Stimulated activated CD8-positive, alpha-beta memory T cell treated with anti-CD3 and anti-CD28 coated beads, Interleukin-12 subunit alpha, Interleukin-12 subunit beta, amount 100 ng/mL, for 1 hour (primary cell): ENCODE data around the gene TMEM253.

Experiments used
- DNase-seq: peaks from one replicate; pipeline ENCODE4 v3.0.0-alpha.2; 2020; ENCODE audit warnings: low read depth

The TMEM253 gene

DNA sequence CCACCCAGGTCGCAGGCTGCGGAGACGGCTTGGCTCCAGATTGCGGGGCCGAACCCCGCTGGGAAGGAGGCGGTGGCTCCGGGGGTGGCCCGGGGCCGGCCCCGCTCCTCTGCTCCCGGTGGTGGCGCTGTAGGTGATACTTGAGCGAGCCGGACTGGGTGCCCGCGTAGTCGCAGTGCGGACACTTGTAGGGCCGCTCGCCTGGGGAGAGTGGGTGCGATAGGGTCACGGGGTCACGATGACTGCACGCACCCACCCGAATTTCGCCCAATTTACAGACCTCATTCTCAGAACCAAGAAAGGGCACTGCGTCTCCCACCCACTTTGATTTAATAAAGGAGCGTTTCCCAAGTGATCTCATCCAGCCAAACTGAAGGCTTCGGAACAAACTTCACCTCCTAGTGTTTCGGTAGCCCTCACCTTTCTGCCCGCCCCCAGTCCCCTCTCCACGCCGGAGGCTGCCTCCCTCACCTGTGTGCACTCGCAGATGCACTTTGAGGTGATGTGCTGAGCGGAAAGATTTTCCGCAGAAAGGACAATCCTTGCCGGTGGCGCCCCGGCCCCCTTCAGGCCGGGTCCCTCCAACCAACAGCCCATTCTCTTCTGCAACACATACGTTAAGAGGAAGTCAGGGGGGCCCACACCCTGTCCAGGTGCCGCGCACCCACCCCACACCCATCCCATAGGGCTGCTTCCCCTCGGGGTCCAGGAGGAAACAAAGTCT, 9.8 kb upstream of the TMEM253 start:
- DNase-seq = no peak

DNA sequence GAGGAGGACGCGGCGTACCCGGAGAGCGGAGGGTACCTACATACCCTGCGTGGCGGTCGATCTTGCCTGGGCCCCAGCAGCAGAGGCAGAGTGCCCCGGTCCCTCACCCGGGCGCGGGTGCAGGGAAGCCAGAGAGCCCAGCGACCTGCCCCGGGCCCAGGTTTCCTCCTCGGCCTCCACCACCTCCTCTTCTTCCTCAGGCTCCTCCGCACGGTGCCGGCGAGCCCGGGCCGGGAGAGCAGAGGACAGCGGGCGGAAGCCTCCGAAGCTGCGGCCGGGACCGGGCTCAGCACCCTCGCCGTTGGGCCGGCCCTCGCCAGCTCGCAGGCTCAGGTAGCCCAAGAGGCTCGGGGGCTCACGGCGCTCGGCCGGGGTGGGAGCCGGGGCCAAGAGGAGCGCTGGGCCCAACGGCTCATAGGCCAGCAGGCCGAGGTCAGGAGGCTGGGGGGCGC, 9.0 kb upstream of the TMEM253 start:
- no peak for DNase-seq

DNA sequence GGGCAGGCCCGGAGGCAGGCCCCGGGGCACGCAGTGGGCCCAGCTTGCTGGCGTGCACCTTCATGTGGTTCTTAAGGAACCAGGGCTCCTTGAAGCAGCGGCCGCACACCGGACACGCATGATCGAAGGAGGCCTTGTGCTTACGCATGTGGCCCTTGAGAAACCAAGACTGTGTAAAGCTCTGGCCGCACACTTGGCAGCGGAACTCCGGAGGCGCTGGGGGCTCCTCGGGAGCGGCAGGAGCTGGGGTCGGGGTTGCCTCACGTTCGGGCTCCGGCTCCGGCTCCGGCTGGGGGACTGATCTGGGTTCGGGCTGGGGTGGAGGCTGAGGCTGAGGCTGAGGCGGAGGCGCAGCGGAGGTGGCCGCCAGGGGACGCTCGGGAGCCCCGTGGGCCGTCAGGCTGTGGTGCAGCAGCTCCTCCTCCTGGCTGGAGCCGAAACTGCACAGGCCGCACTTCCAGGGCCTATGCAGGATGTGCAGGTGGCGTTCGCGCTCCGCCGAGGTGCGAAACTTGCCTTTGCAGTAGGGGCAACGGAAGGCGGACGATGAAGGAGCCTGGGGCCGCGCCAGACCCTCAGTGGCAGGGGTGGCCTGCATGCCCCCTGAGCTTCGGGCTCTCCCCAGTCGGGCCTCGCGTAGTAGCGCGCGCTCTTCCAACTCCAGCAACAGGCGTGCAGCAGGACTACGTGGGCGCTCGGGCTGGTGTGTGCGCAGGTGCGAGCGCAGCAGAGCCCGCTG, 8.4 kb upstream of the TMEM253 start:
- peak; percentile 87 for DNase-seq

DNA sequence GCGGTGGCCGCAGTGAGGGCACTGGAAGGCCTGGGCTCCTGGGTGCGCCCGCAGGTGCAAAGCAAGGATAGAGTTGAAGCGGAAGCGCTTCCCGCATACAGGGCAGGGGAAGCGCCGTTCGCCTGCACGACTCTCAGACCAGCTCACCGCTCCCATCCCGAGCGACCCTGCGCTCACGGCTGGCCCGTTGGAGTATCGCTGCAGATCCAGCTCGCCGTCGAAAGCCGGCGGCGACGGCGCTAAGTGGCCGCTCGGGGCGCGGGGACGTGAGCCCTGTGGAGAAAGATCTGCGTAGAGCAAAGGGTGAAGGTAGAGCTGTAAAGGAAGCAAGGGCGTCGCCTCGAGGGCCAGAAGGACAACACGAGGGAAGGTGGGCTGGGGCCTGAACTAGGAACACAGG, 7.8 kb upstream of the TMEM253 start:
- DNase-seq = no peak

DNA sequence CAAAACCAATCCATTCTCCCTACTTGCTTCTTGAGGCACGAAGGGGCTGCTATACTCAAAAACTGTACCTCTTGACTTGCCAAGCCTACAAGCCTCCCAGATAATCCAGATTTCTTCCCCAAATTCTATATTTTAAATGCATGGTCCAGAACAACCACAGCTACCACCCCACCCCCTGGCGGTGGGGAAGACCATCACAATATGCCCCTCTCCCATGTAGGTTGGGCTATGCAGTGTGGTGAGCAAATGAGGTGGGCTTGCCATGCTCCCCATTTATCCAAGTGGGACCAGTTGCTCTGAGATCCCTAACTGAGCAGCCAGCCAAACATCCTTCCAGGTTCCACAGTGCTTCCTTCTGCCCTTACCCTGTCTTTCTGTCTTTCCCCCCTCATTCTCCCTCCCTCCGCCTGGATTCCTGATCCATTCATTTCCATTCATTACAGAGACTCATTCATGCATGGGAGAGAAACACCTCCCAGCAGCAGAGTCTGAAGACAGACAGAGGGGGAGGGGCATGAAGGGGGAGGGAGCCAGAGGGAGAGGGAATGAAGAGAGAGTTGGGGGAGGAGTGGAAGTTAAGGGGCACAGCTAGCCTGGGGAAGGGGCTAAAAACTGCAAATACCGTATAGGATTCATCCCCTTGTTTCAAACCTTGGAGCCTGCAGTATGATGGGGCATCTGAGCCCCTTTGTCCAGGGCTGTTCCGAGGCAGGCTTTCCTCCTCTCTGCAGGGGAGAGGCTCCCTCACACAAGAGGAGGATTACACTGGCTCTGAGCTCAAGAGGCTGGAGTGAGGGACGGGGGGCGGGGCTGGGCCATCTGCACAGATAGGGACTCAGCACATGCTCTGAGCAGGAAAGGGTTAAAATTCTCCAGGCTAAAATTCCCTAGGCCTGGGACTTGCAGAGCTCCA, 6.8 kb upstream of the TMEM253 start:
- no peak for DNase-seq

GRCh38 chr14:21095430-21096205, 5.2 kb upstream of the TMEM253 start:
- DNase-seq = no peak

DNA sequence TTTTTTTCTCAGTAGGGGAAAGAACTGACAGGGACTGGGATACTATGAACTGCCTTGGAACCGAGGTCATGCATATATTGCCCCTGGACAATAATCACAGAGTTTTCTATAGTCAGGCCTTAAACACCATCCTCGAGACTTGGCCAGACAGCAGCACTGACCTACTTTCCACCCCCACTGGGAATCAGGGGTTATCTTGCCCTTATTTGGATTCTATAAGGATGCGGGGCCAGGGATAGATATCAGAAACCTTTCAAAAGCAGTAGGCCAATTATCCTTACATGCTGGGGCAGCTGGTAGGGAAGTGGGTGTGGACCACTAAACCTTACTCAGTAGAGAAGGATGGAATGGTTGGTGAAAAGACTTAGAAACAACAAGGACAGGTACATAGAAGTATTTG, 4.4 kb upstream of the TMEM253 start:
- no peak for DNase-seq

DNA sequence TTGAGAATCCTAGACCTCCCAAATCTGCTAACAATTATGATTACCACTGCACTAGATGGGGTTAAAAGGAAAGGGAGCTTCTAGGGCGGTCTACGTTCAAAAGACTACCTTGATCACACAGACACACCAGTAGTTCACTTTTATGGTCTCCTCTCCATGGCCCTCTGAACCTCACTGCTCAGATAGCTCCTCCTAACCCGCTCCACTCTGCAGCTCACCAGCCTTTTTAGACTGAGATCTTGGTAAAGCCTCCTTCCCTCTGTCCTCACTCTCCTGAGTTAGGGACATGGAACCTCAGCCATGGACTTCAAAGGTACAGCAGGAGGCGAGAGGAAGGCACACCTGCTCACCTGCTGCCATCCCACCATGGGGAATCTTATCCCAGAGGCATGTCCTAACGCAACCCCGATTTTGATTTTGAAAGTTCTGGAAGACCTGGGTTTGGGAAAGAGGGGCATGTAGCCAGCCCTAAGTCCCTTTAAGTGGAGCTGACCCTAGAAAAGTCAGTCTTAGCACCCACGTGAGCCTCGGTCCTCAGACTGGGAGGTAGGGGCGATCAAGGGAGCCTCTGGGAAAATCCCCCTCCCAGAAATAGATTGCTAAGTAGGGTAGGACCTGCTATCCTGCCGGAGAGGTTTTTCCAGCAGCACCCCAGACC, 3.8 kb upstream of the TMEM253 start:
- DNase-seq = no peak

GRCh38 chr14:21097636-21098075, 3.2 kb upstream of the TMEM253 start:
- no peak for DNase-seq

DNA sequence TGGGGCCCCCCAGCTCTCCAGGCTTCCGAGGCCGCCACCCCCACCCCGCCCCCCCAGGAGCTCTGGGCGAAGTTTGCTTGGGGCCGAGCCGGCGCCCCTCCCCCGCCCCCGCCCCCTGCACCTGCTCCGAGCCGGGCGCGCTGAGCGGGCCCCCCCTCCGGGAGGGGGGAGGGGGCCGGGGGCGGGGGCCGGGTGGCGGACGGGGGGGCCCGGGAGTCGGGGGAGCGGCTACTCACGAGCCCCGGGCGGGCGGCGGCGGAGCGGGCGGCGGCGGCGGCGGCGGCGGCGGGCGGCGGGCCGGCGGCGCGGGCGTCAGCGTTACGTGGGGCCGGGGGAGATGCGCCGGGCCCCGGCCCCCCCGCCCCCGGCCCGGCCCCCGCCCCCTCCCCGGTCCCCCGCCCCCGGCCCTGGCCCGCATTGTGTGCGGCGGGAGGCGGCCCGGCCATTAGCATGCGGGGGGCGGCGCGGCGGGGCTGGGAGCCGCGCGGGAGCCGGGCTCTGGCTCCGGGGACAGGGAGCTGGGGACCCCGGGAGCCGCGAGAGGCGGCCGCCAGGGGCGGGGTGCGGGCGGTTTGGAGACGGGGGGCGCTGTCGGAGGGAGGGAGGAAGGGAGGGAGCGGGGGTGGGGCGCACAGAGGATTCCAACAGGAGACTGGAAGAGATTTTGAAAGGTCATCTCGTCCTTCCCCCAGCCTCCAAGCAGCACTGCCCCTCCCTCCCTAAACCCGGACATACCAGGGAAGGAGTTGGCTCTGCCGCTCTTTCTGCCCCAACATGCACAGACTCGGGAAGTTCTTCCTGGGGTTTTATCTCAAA, 2.6 kb upstream of the TMEM253 start, which contains the start of gene ZNF219:
ZNF219 (minus strand) TSS at position 580 of the 816 bp plus-strand sequence. CDS start 5,064 bp downstream, outside the sequence.
- DNase-seq = no peak

- DNase-seq = no peak
Observed at GRCh38 chr14:21098892-21099595, 1.8 kb upstream of the TMEM253 start.

GRCh38 chr14:21099596-21099985, 1.3 kb upstream of the TMEM253 start:
- no peak for DNase-seq

GRCh38 chr14:21101802-21102413, 1.0 kb downstream of the TMEM253 start:
- no peak for DNase-seq

DNA sequence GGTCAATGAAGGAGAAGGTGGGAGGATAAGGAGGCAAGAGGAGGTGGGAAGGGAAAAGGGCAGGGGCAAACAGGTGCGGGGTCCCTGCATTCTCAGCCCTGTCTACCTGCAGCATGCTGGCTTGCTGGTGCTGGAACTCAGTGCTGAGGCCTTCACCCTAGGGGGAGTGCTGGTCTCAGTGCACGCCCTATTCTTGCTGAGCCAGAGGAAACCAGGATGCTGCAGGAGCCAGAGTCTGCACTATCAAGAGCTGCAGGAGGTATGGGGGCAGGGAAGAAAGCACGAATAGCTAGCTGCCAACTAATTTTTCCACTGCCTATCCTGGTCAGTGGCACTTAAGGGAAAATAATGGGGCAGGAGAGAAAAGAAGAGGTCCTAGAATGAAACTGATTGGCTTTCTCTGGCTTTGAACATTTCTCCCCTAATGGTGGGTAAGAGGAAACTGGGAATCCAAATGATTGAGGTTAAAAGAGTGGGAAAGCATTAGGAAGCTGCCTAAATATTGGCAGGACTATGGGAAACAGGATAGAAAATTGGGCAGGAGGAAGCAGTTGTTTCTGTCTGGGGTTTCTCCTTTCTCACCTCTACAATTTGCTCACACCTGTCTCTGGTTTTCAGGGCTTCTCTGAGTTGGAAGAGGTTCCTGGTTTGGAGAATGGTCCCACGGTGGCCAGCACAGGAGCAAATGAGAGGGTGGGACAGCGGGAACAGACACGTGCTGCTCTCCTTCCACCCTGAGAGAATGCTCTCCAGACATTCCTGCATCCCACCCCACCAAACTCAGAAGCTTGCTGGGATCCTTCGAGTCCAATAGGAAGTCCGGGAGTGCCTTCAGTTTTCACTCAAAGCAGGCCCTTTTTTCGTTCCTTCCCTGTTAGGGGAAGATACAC, 1.9 kb downstream of the TMEM253 start:
- no peak for DNase-seq

GRCh38 chr14:21103411-21103709, 2.5 kb downstream of the TMEM253 start:
- no peak for DNase-seq

DNA sequence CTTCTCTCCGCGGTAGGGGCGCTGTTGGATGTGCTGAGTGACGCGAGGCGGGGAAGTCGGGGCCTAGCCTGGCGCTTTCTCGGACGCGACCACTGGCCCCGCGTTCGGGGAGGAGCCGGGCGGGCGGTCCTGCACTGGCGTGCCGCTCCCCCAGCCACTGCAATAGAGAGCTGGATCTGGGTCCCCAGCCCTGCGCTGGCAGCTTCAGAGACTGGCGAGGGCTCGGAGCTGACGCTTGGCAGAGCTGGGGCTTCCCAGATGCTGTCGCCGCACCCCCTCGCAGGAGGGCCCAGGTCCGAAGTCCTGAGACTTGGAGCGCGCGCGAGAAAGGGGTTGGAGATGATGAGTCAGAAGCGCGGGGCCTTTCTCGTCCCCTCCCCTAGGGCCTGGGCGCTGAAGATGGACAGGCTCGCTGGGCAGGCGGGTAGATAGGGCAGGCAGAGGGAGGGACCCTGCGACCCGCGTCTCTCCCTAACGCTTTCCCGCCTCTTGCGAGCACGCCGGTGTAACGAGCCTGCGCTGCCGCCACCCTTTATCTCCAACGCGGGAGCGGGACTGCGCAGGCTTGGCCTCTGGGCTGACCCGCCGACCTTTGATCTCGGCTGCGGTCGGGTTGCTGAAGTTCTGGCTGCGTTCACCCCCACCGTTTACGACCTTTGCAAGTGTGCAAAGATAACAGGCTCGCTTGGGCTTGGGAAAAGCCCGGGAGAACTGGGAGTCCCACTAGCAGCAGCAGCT, 3.0 kb downstream of the TMEM253 start:
- peak; percentile 91 for DNase-seq

- peak; percentile 42 for DNase-seq
Observed at GRCh38 chr14:21104448-21105060, 3.7 kb downstream of the TMEM253 start.
